GM18867 (cell line): ENCODE data around the gene ZC3H12D.
"Not testable (repeated sequence)": the region's sequence is repeated elsewhere in the genome, so short reads cannot be mapped to it uniquely, and the experiment has no call there.

ENCODE experiments used
- ATAC-seq: cut with Tn5 transposase; IDR thresholded peaks from one replicate; pipeline ENCODE4 v1.9.1; 2021; ENCODE audit warnings: mild to moderate bottlenecking, moderate library complexity; ENCODE audit not compliant: unreplicated experiment

Gene ZC3H12D

GRCh38 chr6:149444360-149445094, 40.3 kb downstream of the ZC3H12D start:
- ATAC-seq: not testable (repeated sequence)

- ATAC-seq: no peak
Measured at GRCh38 chr6:149443411-149444181, 41.2 kb downstream of the ZC3H12D start.

GRCh38 chr6:149441740-149442139, 43.1 kb downstream of the ZC3H12D start:
- no peak for ATAC-seq

DNA sequence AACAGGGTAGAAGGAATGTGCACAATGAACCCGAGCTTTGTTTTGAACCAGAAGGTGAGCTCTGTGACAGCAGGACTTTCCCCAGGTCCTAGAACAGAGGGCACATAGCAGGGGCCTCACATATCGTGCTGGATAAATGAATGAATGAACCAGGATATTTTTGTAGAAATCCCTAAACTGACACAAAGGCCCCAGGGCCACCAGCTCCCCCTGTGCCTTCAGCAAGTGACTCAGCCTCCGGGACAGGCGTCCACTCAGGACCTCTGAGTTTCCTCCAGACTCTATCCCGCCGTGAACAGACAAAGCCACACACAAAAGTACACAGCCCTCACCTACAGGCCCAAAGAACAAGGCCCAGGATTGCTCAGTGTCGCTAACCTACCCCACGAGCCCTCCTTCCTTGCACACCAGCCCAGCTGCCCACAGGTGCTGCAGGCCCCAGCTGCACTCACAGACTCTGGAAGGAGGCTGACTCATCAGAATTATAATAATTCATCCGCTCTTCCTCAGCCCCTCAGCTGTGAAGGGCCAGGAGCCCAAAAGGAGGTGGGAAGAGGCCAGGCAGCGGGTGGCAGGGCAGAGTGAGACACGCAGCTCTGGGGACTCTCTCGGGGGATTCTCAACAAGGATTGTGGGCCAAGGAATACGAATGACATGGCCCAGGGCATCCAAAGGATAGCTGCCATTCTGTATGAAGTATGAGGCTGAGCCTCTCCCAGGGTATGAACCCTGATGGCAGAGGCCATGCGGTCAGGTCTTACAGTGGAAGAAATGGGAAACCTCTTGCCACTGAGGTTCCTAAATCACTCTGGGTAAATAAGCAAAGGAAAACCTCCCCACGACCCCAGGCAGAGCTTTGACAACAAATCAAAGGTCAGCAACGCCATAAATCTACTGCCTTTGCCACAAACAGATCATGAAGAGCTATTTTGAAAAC, 43.8 kb downstream of the ZC3H12D start:
- no peak for ATAC-seq

GRCh38 chr6:149439626-149440025, 45.2 kb downstream of the ZC3H12D start:
- no peak for ATAC-seq

DNA sequence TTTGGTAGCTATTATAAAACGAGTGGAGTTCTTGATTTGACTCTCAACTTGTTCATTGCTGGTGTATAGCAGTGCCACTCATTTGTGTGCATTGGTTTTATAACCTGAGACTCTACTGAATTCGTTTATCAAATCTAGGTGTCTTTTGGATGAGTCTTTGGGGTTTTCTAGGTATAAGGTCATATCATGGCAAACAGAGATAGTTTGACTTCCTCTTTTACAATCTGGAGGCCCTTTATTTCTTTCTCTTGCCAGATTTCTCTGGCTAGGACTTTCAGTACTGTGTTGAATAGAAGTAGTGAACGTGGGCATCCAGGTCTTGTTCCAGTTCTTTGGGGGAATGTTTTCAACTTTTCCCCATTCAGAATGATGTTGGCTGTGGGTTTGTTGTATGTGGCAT, 46.0 kb downstream of the ZC3H12D start:
- peak; percentile 60 for ATAC-seq

- no peak for ATAC-seq
Measured at GRCh38 chr6:149437212-149437611, 47.6 kb downstream of the ZC3H12D start.

GRCh38 chr6:149436647-149437046, 48.2 kb downstream of the ZC3H12D start:
- ATAC-seq: no peak

DNA sequence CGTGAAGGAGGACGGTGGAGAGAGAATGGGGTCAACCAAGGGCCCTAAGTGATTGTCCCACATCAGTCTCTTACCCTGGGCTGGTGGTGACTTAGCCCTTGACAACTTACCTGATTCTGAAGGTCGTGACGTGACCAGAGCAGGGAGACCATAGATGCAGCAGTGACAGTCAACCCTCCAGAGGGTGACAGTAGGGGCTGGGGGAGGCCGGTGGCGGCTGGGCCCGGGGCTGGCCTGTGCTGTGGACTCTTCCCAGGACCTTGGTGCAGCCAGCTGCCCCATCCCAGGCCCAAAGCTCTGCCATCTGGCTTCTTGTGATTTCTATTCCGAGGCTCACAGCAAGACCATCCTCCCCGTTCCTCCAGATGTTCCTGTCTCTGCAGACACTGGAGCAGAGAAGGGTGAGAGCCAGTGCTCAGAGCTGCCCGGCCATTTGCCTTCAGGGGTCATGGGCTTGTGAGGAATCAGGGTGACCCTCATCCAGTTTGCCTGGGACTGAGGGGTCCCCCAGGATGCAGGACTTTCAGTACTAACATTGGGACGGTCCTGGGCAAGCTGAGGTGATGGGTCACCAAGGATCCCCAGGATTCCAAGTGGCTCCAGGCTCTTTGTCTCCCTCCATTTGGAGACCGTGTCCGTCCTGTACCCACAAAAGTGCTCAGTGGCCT, 48.8 kb downstream of the ZC3H12D start:
- ATAC-seq: no peak

GRCh38 chr6:149433881-149434280, 50.9 kb downstream of the ZC3H12D start:
- no peak for ATAC-seq

DNA sequence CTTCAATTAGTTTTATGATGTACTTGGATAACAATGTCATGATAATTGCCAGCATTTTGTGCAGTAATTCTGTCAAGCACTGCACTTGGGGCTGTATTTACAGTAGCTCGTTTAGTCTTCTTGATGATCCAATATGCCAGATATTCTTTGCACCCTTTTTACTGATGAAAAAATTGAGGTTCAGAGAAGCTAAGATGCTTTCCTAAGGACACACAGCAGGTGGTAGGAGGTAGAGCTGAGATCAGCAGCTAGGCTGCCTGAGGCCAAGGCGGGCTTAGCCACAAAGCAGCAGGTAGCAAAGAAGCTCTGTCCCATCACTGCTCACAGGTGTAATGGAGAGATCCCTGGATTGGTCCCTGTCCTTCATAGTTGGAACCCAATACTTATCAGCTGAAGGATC, 51.4 kb downstream of the ZC3H12D start:
- ATAC-seq: no peak

GRCh38 chr6:149431905-149432775, 52.7 kb downstream of the ZC3H12D start:
- ATAC-seq: peak; percentile 86

GRCh38 chr6:149429427-149430360, 55.1 kb downstream of the ZC3H12D start:
- no peak for ATAC-seq

DNA sequence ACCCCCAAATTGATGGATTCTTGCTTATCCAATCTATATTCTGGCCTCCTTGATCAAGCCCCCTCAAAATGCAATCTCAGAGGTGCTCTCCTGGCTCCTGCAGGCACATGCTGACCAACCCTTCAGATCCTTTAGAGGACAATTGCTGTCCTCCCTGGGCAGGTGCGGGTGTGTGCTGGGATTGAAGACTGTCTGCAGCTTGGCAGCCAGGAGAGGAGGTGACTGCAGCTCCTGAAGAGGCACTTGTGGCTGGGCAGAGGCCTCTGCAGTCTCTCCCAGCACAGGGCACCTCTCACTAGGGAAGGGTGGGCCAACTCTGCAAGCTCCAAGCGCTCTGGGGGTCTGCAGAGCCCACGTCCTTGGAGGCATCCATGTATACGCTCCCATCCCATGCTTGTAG, 56.2 kb downstream of the ZC3H12D start:
- ATAC-seq: no peak

- ATAC-seq: no peak
Measured at GRCh38 chr6:149425754-149426153, 59.1 kb downstream of the ZC3H12D start.

DNA sequence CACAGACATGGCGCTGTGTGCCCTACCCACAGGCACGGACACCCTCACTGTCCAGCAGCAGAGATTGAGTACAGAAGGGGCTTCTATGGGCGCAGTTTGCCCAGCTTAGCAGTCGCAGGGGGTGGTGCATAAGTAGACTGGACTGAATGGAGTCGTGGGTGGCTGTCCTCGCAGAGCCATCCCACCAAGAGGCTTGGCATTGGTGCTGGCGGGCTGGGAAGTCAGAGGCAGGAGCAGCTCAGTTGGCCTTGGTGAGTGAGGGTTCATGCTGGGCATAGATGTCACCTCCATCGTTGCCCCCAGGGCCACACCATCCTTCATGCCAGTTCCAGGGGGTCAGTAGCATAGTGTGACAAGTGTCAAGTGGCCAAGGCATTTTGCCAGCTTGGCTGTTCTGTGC, 59.6 kb downstream of the ZC3H12D start:
- no peak for ATAC-seq

GRCh38 chr6:149423964-149424440, 60.8 kb downstream of the ZC3H12D start:
- no peak for ATAC-seq

DNA sequence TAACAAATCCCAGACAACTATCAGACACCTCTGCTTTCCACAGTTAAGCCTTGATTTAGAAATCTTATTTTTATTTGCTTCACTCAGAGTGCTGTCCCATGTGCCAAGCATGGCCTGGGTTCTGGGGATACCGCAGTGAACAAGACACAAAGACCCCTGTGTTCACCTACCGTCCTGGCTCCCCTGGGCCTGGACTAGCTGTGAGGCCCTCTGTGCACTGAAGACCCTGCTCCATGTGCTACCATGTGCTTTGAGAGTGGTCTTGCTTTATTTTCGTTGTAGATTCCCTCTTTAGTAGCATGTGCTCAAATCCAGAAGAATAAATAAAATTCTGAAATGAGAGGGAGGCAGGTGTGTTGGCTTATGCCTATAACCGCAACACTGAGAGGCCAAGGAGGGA, 62.2 kb downstream of the ZC3H12D start:
- ATAC-seq: no peak

- no peak for ATAC-seq
Measured at GRCh38 chr6:149421132-149421531, 63.7 kb downstream of the ZC3H12D start.
